DOHH2 (cell line): Measurements from ENCODE around the gene ARL14EP.

Experiments
- H3F3A ChIP-seq: fragments of 200-600 bp; sonication (generic), shearing (Covaris generic); 2 replicates; pipeline ENCODE4 v1.6.0; 2016; ENCODE audit warnings: antibody characterized with exemption, mild to moderate bottlenecking; ENCODE audit not compliant: control insufficient read depth, insufficient read depth
- H3K27ac ChIP-seq: fragments of 200-600 bp; sonication (generic); 2 replicates; pipeline ENCODE4 v1.5.1; 2014; ENCODE audit warnings: low read depth, mild to moderate bottlenecking, low read length, moderate library complexity
- H3K27me3 ChIP-seq: fragments of 200-600 bp; sonication (generic); 2 replicates; pipeline ENCODE4 v1.6.1; 2014; ENCODE audit warnings: mild to moderate bottlenecking, low read length, mixed read lengths; ENCODE audit not compliant: control insufficient read depth
- H3K36me3 ChIP-seq: fragments of 200-600 bp; sonication (generic); 2 replicates; pipeline ENCODE4 v1.6.1; 2014; ENCODE audit warnings: mild to moderate bottlenecking, low read length, moderate library complexity, mixed read lengths; ENCODE audit not compliant: control insufficient read depth
- H3K4me1 ChIP-seq: fragments of 200-600 bp; sonication (generic); 2 replicates; pipeline ENCODE4 v1.6.1; 2014; ENCODE audit warnings: mild to moderate bottlenecking, low read length, mixed read lengths; ENCODE audit not compliant: control insufficient read depth
- H3K4me2 ChIP-seq: fragments of 200-600 bp; sonication (generic); 2 replicates; pipeline ENCODE4 v1.6.0; 2014; ENCODE audit warnings: mild to moderate bottlenecking, low read length, moderate library complexity
- H3K4me3 ChIP-seq: fragments of 200-600 bp; sonication (generic); 2 replicates; pipeline ENCODE4 v1.5.1; 2014; ENCODE audit warnings: mild to moderate bottlenecking, low read length, mixed read lengths
- H3K79me2 ChIP-seq: fragments of 200-600 bp; sonication (generic); 2 replicates; pipeline ENCODE4 v1.6.1; 2014; ENCODE audit warnings: mild to moderate bottlenecking, low read length, mixed read lengths; ENCODE audit not compliant: control insufficient read depth
- H3K9me2 ChIP-seq: fragments of 200-600 bp; sonication (generic); replicated peaks from 2 replicates; pipeline ENCODE4 v1.6.1; 2014; ENCODE audit warnings: mild to moderate bottlenecking, low read length, mixed read lengths; ENCODE audit not compliant: control insufficient read depth
- H3K9me3 ChIP-seq: fragments of 200-600 bp; sonication (generic); 2 replicates; pipeline ENCODE4 v1.6.1; 2014; ENCODE audit warnings: antibody characterized with exemption, low read length, mixed read lengths; ENCODE audit not compliant: control insufficient read depth, insufficient read depth
- H4K20me1 ChIP-seq: fragments of 200-600 bp; sonication (generic); 2 replicates; pipeline ENCODE4 v1.6.0; 2014; ENCODE audit warnings: low read depth, mild to moderate bottlenecking, antibody characterized with exemption, low read length, moderate library complexity; ENCODE audit not compliant: control insufficient read depth, insufficient read depth
- EZH2phosphoT487 ChIP-seq: fragments of 200-600 bp; sonication (generic); IDR thresholded peaks from 2 replicates; pipeline ENCODE4 v1.6.1; 2017; ENCODE audit warnings: borderline replicate concordance, mild to moderate bottlenecking, antibody characterized with exemption, low read length, moderate library complexity, mixed read lengths
- TF ChIP-seq, protein P1 (sequence below): fragments of 200-600 bp; sonication (generic); IDR thresholded peaks from one replicate; pipeline ENCODE4 v1.5.1; 2014; ENCODE audit warnings: antibody characterized with exemption, mild to moderate bottlenecking, low read depth, low read length; ENCODE audit not compliant: poor library complexity, severe bottlenecking

ARL14EP gene

GRCh38 chr11:30364837-30365482 lies 42.1 kb downstream of the ARL14EP start:
- H3K27ac ChIP-seq, result no peak overlapping the region
- TF ChIP-seq, protein P1, sequence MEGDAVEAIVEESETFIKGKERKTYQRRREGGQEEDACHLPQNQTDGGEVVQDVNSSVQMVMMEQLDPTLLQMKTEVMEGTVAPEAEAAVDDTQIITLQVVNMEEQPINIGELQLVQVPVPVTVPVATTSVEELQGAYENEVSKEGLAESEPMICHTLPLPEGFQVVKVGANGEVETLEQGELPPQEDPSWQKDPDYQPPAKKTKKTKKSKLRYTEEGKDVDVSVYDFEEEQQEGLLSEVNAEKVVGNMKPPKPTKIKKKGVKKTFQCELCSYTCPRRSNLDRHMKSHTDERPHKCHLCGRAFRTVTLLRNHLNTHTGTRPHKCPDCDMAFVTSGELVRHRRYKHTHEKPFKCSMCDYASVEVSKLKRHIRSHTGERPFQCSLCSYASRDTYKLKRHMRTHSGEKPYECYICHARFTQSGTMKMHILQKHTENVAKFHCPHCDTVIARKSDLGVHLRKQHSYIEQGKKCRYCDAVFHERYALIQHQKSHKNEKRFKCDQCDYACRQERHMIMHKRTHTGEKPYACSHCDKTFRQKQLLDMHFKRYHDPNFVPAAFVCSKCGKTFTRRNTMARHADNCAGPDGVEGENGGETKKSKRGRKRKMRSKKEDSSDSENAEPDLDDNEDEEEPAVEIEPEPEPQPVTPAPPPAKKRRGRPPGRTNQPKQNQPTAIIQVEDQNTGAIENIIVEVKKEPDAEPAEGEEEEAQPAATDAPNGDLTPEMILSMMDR, result no peak
- TF ChIP-seq EZH2phosphoT487, result no peak
- H3K4me2 ChIP-seq, result no peak overlapping the region
- no peak overlapping the region for H3K4me3 ChIP-seq
- no peaks in the 10 kb centered on the region for H3K27me3 ChIP-seq
- no peaks in the 10 kb centered on the region for H3K4me1 ChIP-seq
- no peaks in the 10 kb centered on the region for H3K9me3 ChIP-seq
- H4K20me1 ChIP-seq, result no peaks in the 10 kb centered on the region
- H3F3A ChIP-seq, result no peaks in the 10 kb centered on the region
- H3K36me3 ChIP-seq, result no peaks in the 10 kb centered on the region
- H3K9me2 ChIP-seq, result no peaks in the 10 kb centered on the region
- H3K79me2 ChIP-seq, result no peaks in the 10 kb centered on the region

- H3F3A ChIP-seq, result no peaks in the 10 kb centered on the region
- H3K27me3 ChIP-seq, result no peaks in the 10 kb centered on the region
- TF ChIP-seq EZH2phosphoT487, result no peak
- TF ChIP-seq, protein P1, result no peak
- H3K36me3 ChIP-seq, result no peaks in the 10 kb centered on the region
- H3K79me2 ChIP-seq, result no peaks in the 10 kb centered on the region
- no peaks in the 10 kb centered on the region for H3K4me1 ChIP-seq
- no peaks in the 10 kb centered on the region for H4K20me1 ChIP-seq
- no peaks in the 10 kb centered on the region for H3K9me3 ChIP-seq
- H3K4me2 ChIP-seq, result no peak overlapping the region
- no peak overlapping the region for H3K4me3 ChIP-seq
- H3K27ac ChIP-seq, result no peak overlapping the region
- no peaks in the 10 kb centered on the region for H3K9me2 ChIP-seq
Measured at GRCh38 chr11:30365793-30366517, 43.1 kb downstream of the ARL14EP start.

DNA sequence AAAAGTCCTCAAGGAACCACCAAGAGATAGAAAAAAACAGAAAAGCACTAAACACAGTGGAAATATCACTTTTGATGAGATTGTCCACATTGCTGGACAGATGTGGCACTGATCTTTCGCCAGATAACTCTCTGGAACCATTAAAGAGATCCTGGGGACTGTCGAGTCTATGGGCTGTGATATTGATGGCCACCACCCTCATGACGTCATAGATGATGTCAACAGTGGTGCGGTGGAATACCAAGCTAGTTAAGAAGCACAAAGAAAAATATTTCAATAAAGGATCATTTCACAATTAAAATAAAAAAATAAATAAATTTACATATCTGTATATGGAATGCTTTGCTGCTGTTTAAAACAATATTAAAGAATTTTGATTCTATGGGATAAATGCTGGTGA lies 45.5 kb downstream of the ARL14EP start:
- no peaks in the 10 kb centered on the region for H4K20me1 ChIP-seq
- no peak overlapping the region for H3K4me2 ChIP-seq
- H3K4me3 ChIP-seq, result no peak overlapping the region
- no peaks in the 10 kb centered on the region for H3K27me3 ChIP-seq
- no peak overlapping the region for H3K27ac ChIP-seq
- no peaks in the 10 kb centered on the region for H3K79me2 ChIP-seq
- no peak for TF ChIP-seq EZH2phosphoT487
- TF ChIP-seq, protein P1, result no peak
- no peaks in the 10 kb centered on the region for H3F3A ChIP-seq
- no peaks in the 10 kb centered on the region for H3K9me2 ChIP-seq
- no peaks in the 10 kb centered on the region for H3K9me3 ChIP-seq
- no peaks in the 10 kb centered on the region for H3K36me3 ChIP-seq
- no peaks in the 10 kb centered on the region for H3K4me1 ChIP-seq
